COR-L47 (cell line): ENCODE data around the gene COL24A1.

ENCODE experiments used
- DNase-seq: peaks from one replicate; lab custom pipeline; 2025; lab: John Stamatoyannopoulos, UW

Gene COL24A1

GRCh38 chr1:85683292-85684025, 473.1 kb downstream of the COL24A1 start:
- DNase-seq = no peak

- DNase-seq = no peak
Measured at GRCh38 chr1:85681087-85681486, 475.5 kb downstream of the COL24A1 start.
